Fibroblast of the aortic adventitia (primary cell): ENCODE measurements around the gene ZNF367. TPM values are rescaled to one million over a fixed set of nuclear protein-coding genes. Genes with fewer than 3 reads are reported as not detected.
"Not testable (repeated sequence)": the region's sequence is repeated elsewhere in the genome, so short reads cannot be mapped to it uniquely, and the experiment has no call there.

Experiments
- DNase-seq: peaks from one replicate; pipeline ENCODE4 v3.0.0-alpha.2; 2010; ENCODE audit warnings: low read depth
- H3K4me3 ChIP-seq: 2 replicates; pipeline ENCODE4 v1.5.1; 2011; ENCODE audit warnings: low read depth, mild to moderate bottlenecking, control low read depth, low read length, moderate library complexity
- total RNA-seq: library from RNA; depleted of rRNA; stranded (reverse); fragments of >200 nt; gene quantifications from 2 replicates; pipeline ENCODE4 v1.2.3, GENCODE V29; 2012; ENCODE audit warnings: low replicate concordance
- TF ChIP-seq, protein P1 (sequence below): IDR thresholded peaks from 2 replicates; pipeline ENCODE4 v1.5.1; 2011; ENCODE audit warnings: mild to moderate bottlenecking, low read length, control low read depth, inconsistent platforms; ENCODE audit not compliant: insufficient read depth

Gene ZNF367
- total RNA-seq, 1 donor = 31.3 TPM

- peak overlapping the region; percentile 41 for H3K4me3 ChIP-seq
- TF ChIP-seq, protein P1, sequence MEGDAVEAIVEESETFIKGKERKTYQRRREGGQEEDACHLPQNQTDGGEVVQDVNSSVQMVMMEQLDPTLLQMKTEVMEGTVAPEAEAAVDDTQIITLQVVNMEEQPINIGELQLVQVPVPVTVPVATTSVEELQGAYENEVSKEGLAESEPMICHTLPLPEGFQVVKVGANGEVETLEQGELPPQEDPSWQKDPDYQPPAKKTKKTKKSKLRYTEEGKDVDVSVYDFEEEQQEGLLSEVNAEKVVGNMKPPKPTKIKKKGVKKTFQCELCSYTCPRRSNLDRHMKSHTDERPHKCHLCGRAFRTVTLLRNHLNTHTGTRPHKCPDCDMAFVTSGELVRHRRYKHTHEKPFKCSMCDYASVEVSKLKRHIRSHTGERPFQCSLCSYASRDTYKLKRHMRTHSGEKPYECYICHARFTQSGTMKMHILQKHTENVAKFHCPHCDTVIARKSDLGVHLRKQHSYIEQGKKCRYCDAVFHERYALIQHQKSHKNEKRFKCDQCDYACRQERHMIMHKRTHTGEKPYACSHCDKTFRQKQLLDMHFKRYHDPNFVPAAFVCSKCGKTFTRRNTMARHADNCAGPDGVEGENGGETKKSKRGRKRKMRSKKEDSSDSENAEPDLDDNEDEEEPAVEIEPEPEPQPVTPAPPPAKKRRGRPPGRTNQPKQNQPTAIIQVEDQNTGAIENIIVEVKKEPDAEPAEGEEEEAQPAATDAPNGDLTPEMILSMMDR = no peak
- no peak for DNase-seq
Observed at GRCh38 chr9:96381696-96382095, 36.5 kb downstream of the ZNF367 start.

DNA sequence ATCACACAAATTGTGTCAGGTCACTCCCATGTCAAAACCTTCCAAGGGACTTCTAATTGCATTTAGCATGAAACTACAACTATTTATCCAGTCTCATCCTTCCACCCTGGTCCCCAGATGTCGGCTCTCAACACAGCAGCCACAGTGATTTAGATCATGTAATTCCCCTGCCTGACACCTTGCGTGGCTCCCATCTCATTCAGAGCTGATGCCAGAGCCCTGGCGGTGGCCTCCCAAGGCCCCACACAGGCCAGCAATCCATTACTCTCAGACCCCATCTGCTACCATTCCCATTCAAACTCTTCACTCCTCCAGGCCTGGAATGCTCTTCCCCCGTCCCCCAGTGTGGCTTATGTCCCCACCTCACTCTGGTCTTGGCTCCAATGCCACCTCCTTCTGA lies 37.0 kb downstream of the ZNF367 start:
- DNase-seq = no peak
- TF ChIP-seq, protein P1 = no peak
- no peak overlapping the region for H3K4me3 ChIP-seq

DNA sequence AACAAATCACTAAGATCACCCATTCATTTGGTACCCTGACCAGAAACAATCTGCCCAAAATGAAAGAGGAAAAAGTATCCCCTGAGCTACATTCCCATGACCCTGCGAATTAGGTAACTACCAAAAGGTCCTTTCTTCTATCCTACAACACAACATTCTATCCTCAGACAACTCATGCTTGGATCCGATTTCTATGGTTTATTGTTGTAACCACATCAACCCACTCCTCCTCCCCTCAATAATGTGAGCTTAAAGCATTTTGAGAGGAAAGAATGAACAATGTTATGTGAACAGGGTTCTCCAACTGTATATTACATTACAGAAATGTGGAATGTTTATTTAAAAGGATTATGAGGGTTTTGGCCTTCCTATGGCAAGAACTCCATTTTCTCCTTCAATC lies 38.7 kb downstream of the ZNF367 start:
- no peak overlapping the region for H3K4me3 ChIP-seq
- TF ChIP-seq, protein P1 = no peak
- no peak for DNase-seq

- TF ChIP-seq, protein P1 = no peak
- DNase-seq = no peak
- H3K4me3 ChIP-seq = no peak overlapping the region
Observed at GRCh38 chr9:96378187-96378586, 40.0 kb downstream of the ZNF367 start.

DNA sequence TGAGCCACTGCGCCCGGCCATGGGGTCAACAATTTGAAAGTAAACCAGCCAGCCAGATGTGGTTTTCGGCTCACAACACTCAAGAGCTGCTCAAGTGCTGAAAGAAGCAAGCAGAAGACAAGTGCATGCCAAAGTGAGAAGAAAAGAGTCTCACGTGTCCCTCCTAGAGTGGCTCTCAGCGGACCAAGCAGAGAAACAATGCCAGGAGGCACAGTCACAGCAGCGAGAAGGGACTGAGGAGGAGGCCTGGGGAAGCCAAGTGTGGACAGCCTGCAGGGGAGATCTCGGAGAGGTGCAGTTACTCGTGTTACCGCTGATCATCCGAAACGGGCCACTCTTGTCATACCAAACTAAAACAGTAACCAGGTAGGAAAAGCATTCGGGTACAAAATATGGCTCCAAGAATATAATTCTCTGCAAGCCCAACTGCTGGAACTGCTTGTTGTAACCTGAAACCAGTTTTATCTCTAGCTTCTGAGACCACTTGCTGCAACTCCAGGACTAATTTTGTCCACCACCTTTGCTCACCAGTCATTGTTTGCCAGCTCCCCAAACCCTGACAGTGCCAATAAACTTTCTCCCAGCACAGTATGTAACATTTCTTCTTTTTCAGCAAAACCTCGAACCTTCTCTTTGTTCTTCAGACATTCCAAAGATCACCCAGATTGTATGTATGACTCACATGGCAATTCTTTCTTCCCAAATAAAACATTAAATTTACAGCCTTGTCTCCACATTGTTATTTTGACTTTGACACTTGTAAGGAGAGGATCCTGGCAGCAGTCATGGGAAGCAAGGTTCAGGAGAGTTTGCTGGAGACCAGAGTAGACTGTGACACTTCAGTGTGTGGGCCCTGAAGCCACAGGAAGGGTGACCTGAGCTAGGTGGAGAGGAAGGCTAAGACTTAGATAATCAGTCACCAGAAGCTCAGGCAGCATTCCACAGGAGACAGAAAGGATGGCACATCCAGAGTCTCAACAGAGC lies 41.0 kb downstream of the ZNF367 start:
- peak; percentile 93 for DNase-seq
- TF ChIP-seq, protein P1 = no peak
- H3K4me3 ChIP-seq = peak overlapping the region; percentile 41

DNA sequence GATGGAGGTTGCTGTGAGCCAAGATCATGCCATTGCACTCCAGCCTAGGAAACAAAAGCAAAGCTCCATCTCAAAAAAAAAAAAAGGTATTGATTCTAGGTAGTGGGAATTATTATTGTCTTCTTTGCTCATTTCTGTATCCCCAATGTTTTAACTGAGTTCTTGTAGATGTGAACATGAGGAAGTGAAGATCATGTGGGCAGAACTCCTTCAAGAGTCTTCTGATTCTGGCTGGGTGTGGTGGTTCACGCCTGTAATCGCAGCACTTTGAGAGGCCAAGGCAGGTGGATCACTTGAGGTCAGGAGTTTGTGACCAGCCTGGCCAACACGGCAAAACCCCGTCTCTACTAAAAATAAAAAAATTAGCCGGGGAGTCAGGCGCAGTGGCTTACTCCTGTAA lies 42.7 kb downstream of the ZNF367 start:
- H3K4me3 ChIP-seq, DNase-seq: not testable (repeated sequence)

GRCh38 chr9:96367943-96368342 lies 50.2 kb downstream of the ZNF367 start:
- H3K4me3 ChIP-seq = no peak overlapping the region
- TF ChIP-seq, protein P1 = no peak
- no peak for DNase-seq
